GM21515 (cell line): ENCODE measurements around the gene KRTAP6-3.

Experiments used
- ATAC-seq: cut with Tn5 transposase; IDR thresholded peaks from one replicate; pipeline ENCODE4 v1.9.1; 2021; ENCODE audit not compliant: unreplicated experiment

The KRTAP6-3 gene

GRCh38 chr21:30592140-30592539 is at the start of gene KRTAP6-3:
Gene KRTAP6-3 (plus strand): TSS chr21:30592440. CDS start chr21:30592446, 6 bp downstream.
- ATAC-seq, result no peak

GRCh38 chr21:30552782-30553181 is 39.5 kb upstream of the KRTAP6-3 start:
- ATAC-seq, result no peak

GRCh38 chr21:30555095-30555494 is 37.1 kb upstream of the KRTAP6-3 start:
- no peak for ATAC-seq

- no peak for ATAC-seq
Observed at GRCh38 chr21:30561264-30561895, 30.9 kb upstream of the KRTAP6-3 start, which contains the start of gene KRTAP19-7. Gene KRTAP19-7 (minus strand): TSS chr21:30561314. CDS start chr21:30561289, 25 bp downstream.

- ATAC-seq, result no peak
Observed at GRCh38 chr21:30561957-30562356, 30.3 kb upstream of the KRTAP6-3 start.

GRCh38 chr21:30563072-30563471 is 29.2 kb upstream of the KRTAP6-3 start:
- ATAC-seq, result no peak

- no peak for ATAC-seq
Observed at GRCh38 chr21:30563630-30564029, 28.6 kb upstream of the KRTAP6-3 start.

GRCh38 chr21:30567617-30568016 is 24.6 kb upstream of the KRTAP6-3 start:
- ATAC-seq, result no peak

- no peak for ATAC-seq
Observed at GRCh38 chr21:30577766-30578165, 14.5 kb upstream of the KRTAP6-3 start.

- no peak for ATAC-seq
Observed at GRCh38 chr21:30579346-30579745, 12.9 kb upstream of the KRTAP6-3 start.

- no peak for ATAC-seq
Observed at GRCh38 chr21:30580132-30580531, 12.1 kb upstream of the KRTAP6-3 start.

GRCh38 chr21:30582870-30583269 is 9.4 kb upstream of the KRTAP6-3 start:
- ATAC-seq, result no peak

- no peak for ATAC-seq
Observed at GRCh38 chr21:30590297-30590696, 1.9 kb upstream of the KRTAP6-3 start, which contains the start of gene KRTAP22-2. Gene KRTAP22-2 (minus strand): TSS chr21:30590397.

GRCh38 chr21:30598802-30599201 is 6.6 kb downstream of the KRTAP6-3 start, which contains the start of gene KRTAP6-2:
Gene KRTAP6-2 (minus strand): TSS chr21:30598902. CDS start chr21:30598874, 28 bp downstream.
- ATAC-seq, result no peak

GRCh38 chr21:30600787-30601186 is 8.5 kb downstream of the KRTAP6-3 start, which contains the start of gene KRTAP22-1:
Gene KRTAP22-1 (plus strand): TSS chr21:30601087.
- no peak for ATAC-seq

- no peak for ATAC-seq
Observed at GRCh38 chr21:30605968-30606367, 13.7 kb downstream of the KRTAP6-3 start.

GRCh38 chr21:30612132-30612531 is 19.9 kb downstream of the KRTAP6-3 start:
- ATAC-seq, result no peak

- ATAC-seq, result no peak
Observed at GRCh38 chr21:30613836-30614235, 21.6 kb downstream of the KRTAP6-3 start, which contains the start of gene KRTAP6-1. Gene KRTAP6-1 (minus strand): TSS chr21:30613930. CDS start chr21:30613904, 26 bp downstream.

GRCh38 chr21:30615199-30615598 is 23.0 kb downstream of the KRTAP6-3 start:
- ATAC-seq, result no peak

GRCh38 chr21:30616125-30616524 is 23.9 kb downstream of the KRTAP6-3 start, which contains the start of gene KRTAP20-1:
Gene KRTAP20-1 (plus strand): TSS chr21:30616425. CDS start chr21:30616455, 30 bp downstream.
- no peak for ATAC-seq

- ATAC-seq, result no peak
Observed at GRCh38 chr21:30620080-30620479, 27.8 kb downstream of the KRTAP6-3 start.

GRCh38 chr21:30620522-30620921 is 28.3 kb downstream of the KRTAP6-3 start, which contains the start of gene KRTAP20-4:
Gene KRTAP20-4 (plus strand): TSS chr21:30620627.
- no peak for ATAC-seq
